Left ventricle myocardium inferior (tissue), 1 donor: Measurements from ENCODE around the gene PIGQ. TPM values are rescaled to one million over a fixed set of nuclear protein-coding genes. Genes with fewer than 3 reads are reported as not detected.

Experiments used
- microRNA-seq: library from miRNA; unstranded; fragments of <30 nt; microRNA quantifications from one replicate; pipeline ENCODE4 v1.2.0, GENCODE V29; 2020
- total RNA-seq: library from RNA; stranded (reverse); fragmentation: NEBNext Ultra II Directional; extraction: Animal tissue kit (Norgen Biotek cat#: 25700); gene quantifications from one replicate; pipeline ENCODE4 v1.2.1, GENCODE V29; 2021
- donor health status: DM: no; HTN: yes; CAD: no; lungs with severe emphysema.

Gene PIGQ
- total RNA-seq, 1 donor from 2014 or later = 21.4 TPM

Small RNA genes within 50 kb of the gene (microRNA-seq; reads per million reads assigned to microRNA genes)
- gene MIR3176 = not detected
- not detected for gene MIR5587

Other genes starting within 250 kb of the PIGQ start
- gene AXIN1, start 217.2 kb upstream of the PIGQ start, total RNA-seq = 12.2 TPM
- gene MRPL28, start 199.4 kb upstream of the PIGQ start, total RNA-seq = 76.1 TPM
- 30.4 TPM for gene PGAP6, start 188.0 kb upstream of the PIGQ start, total RNA-seq
- gene NME4, start 172.8 kb upstream of the PIGQ start, total RNA-seq = 101 TPM
- 8.4 TPM for gene DECR2, start 168.1 kb upstream of the PIGQ start, total RNA-seq
- 27.4 TPM for gene RAB11FIP3, start 144.3 kb upstream of the PIGQ start, total RNA-seq
- gene CAPN15, start 42.3 kb upstream of the PIGQ start, total RNA-seq = 17.4 TPM
- not detected for gene PRR35, start 9.6 kb upstream of the PIGQ start, total RNA-seq
- 0.11 TPM for gene NHLRC4, start 3.0 kb upstream of the PIGQ start, total RNA-seq
- 10.3 TPM for gene RAB40C, start 20.1 kb downstream of the PIGQ start, total RNA-seq
- gene WFIKKN1, start 61.0 kb downstream of the PIGQ start, total RNA-seq = 0.14 TPM
- 49.2 TPM for gene METTL26, start 66.3 kb downstream of the PIGQ start, total RNA-seq
- gene MCRIP2, start 71.9 kb downstream of the PIGQ start, total RNA-seq = 181 TPM
- gene WDR90, start 79.4 kb downstream of the PIGQ start, total RNA-seq = 9.2 TPM
- 90.3 TPM for gene RHOT2, start 98.2 kb downstream of the PIGQ start, total RNA-seq
- 2.3 TPM for gene RHBDL1, start 105.7 kb downstream of the PIGQ start, total RNA-seq
- gene STUB1, start 110.4 kb downstream of the PIGQ start, total RNA-seq = 113 TPM
- gene JMJD8, start 114.4 kb downstream of the PIGQ start, total RNA-seq = 43.1 TPM
- 9.5 TPM for gene WDR24, start 120.4 kb downstream of the PIGQ start, total RNA-seq
- 0.08 TPM for gene FBXL16, start 135.8 kb downstream of the PIGQ start, total RNA-seq
- gene METRN, start 145.2 kb downstream of the PIGQ start, total RNA-seq = 62.5 TPM
- gene ANTKMT, start 151.2 kb downstream of the PIGQ start, total RNA-seq = 30.7 TPM
- gene CCDC78, start 156.5 kb downstream of the PIGQ start, total RNA-seq = 0.49 TPM
- 12.0 TPM for gene HAGHL, start 157.1 kb downstream of the PIGQ start, total RNA-seq
- gene CIAO3, start 171.0 kb downstream of the PIGQ start, total RNA-seq = 30.3 TPM
- 0.91 TPM for gene MSLN, start 190.8 kb downstream of the PIGQ start, total RNA-seq
- 10.6 TPM for gene RPUSD1, start 218.4 kb downstream of the PIGQ start, total RNA-seq
- 3.1 TPM for gene CHTF18, start 218.7 kb downstream of the PIGQ start, total RNA-seq
- gene GNG13, start 230.8 kb downstream of the PIGQ start, total RNA-seq = not detected